A673 (cell line): ENCODE data around the gene MAP2. TPM values are rescaled to one million over a fixed set of nuclear protein-coding genes. Genes with fewer than 3 reads are reported as not detected.

Experiments
- BruUV-seq: library from RNA; stranded (reverse); fragments of 400-500 nt; replicated peaks from 2 replicates; lab custom pipeline; 2021; lab: Mats Ljungman, UMichigan
- CTCF ChIA-PET: fragments of 300-600 bp; sonication (Branson Sonifier 250); formaldehyde crosslinking; loops from one replicate; lab custom pipeline; 2022; ENCODE audit warnings: antibody characterized with exemption; lab: Charles Lee
- POLR2A ChIA-PET: fragments of 300-600 bp; sonication (Branson Sonifier 250); formaldehyde crosslinking; loops from one replicate; lab custom pipeline; 2022; ENCODE audit warnings: antibody characterized with exemption; ENCODE audit not compliant: low non-redundant PET; lab: Charles Lee
- DNase-seq: peaks from one replicate; pipeline ENCODE4 v3.0.0-alpha.2; 2015; ENCODE audit warnings: low spot score
- H3K27ac ChIP-seq: fragments of 200-600 bp; sonication (generic); 2 replicates; pipeline ENCODE4 v1.5.1; 2016; ENCODE audit warnings: mixed run types, low read depth, mild to moderate bottlenecking, mixed read lengths, antibody characterized with exemption, low read length; ENCODE audit not compliant: poor library complexity, severe bottlenecking
- H3K27me3 ChIP-seq: fragments of 200-600 bp; sonication (generic); replicated peaks from 2 replicates; pipeline ENCODE4 v1.6.1; 2017; ENCODE audit warnings: mixed run types, low read depth, mild to moderate bottlenecking, mixed read lengths, antibody characterized with exemption, low read length; ENCODE audit not compliant: insufficient read depth, poor library complexity
- H3K36me3 ChIP-seq: fragments of 200-600 bp; sonication (generic); 2 replicates; pipeline ENCODE4 v1.6.1; 2016; ENCODE audit warnings: mixed run types, mild to moderate bottlenecking, mixed read lengths, antibody characterized with exemption, low read length; ENCODE audit not compliant: insufficient read depth, poor library complexity, severe bottlenecking
- H3K4me1 ChIP-seq: fragments of 200-600 bp; sonication (generic); 2 replicates; pipeline ENCODE4 v1.6.1; 2017; ENCODE audit warnings: mixed run types, mild to moderate bottlenecking, mixed read lengths, antibody characterized with exemption, low read length; ENCODE audit not compliant: insufficient read depth, poor library complexity, severe bottlenecking
- H3K4me3 ChIP-seq: fragments of 200-600 bp; sonication (generic); 2 replicates; pipeline ENCODE4 v1.5.1; 2016; ENCODE audit warnings: low read depth, mixed run types, mild to moderate bottlenecking, mixed read lengths, low read length; ENCODE audit not compliant: poor library complexity, severe bottlenecking
- H3K9me3 ChIP-seq: fragments of 200-600 bp; sonication (generic); 2 replicates; pipeline ENCODE4 v1.6.1; 2016; ENCODE audit warnings: mixed run types, low read depth, mild to moderate bottlenecking, mixed read lengths, antibody characterized with exemption, low read length; ENCODE audit not compliant: poor library complexity, severe bottlenecking
- CTCF ChIP-seq: fragments of 300-800, 200-600 bp; sonication (generic); conservative IDR thresholded peaks from 2 replicates; pipeline ENCODE4 v1.5.1; 2017; ENCODE audit warnings: low read depth, mild to moderate bottlenecking, antibody characterized with exemption, low read length, moderate library complexity, mixed read lengths
- EZH2 ChIP-seq: fragments of 200-600 bp; sonication (generic); IDR thresholded peaks from 2 replicates; pipeline ENCODE4 v1.6.1; 2017; ENCODE audit warnings: borderline replicate concordance, low read depth, mild to moderate bottlenecking, mixed read lengths, antibody characterized with exemption, low read length; ENCODE audit not compliant: poor library complexity, severe bottlenecking
- intact Hi-C: fragments of 100-400 bp; cut with micrococcal nuclease; formaldehyde crosslinking; loops from one replicate; pipeline ENCODE4 v1.10.0; 2022; ENCODE audit not compliant: unreplicated experiment
- total RNA-seq: library from RNA; stranded (reverse); gene quantifications from 2 replicates; pipeline ENCODE4 v1.2.3, GENCODE V29; 2021

MAP2 gene
- total RNA-seq, 1 experiment from 2014 or later: 1.7 TPM

GRCh38 chr2:209629597-209629996, 205.8 kb downstream of the MAP2 start:
- BruUV-seq: no TSS peak
- ChIA-PET POLR2A (no interaction called here), CTCF (no interaction called here)
- no peaks in the 10 kb centered on the region for H3K4me1 ChIP-seq
- H3K9me3 ChIP-seq: no peaks in the 10 kb centered on the region
- H3K27me3 ChIP-seq: no peaks in the 10 kb centered on the region
- H3K36me3 ChIP-seq: no peaks in the 10 kb centered on the region
- no peak for TF ChIP-seq CTCF
- no peak for TF ChIP-seq EZH2
- intact Hi-C loops: no loop called here
- no peak overlapping the region for H3K27ac ChIP-seq
- no peak for DNase-seq
- no peak overlapping the region for H3K4me3 ChIP-seq

GRCh38 chr2:209633911-209634310, 210.1 kb downstream of the MAP2 start:
- Histone ChIP-seq H3K4me1 (no peaks in the 10 kb centered on the region), H3K27me3 (no peaks in the 10 kb centered on the region), H3K36me3 (no peaks in the 10 kb centered on the region), H3K9me3 (no peaks in the 10 kb centered on the region), H3K27ac (no peak overlapping the region), H3K4me3 (no peak overlapping the region)
- intact Hi-C loops: no loop called here
- ChIA-PET CTCF (no interaction called here), POLR2A (no interaction called here)
- no peak for DNase-seq
- BruUV-seq: no TSS peak
- no peak for TF ChIP-seq EZH2
- no peak for TF ChIP-seq CTCF

- ChIA-PET CTCF (no interaction called here), POLR2A (no interaction called here)
- intact Hi-C loops: no loop called here
Measured at GRCh38 chr2:209636076-209636475, 212.2 kb downstream of the MAP2 start.

More at GRCh38 chr2:209636076-209636475, 212.2 kb downstream of the MAP2 start:
- H3K27ac ChIP-seq: no peak overlapping the region
- BruUV-seq: no TSS peak
- TF ChIP-seq EZH2: no peak
- TF ChIP-seq CTCF: no peak
- H3K4me1 ChIP-seq: no peaks in the 10 kb centered on the region
- no peaks in the 10 kb centered on the region for H3K36me3 ChIP-seq
- no peak overlapping the region for H3K4me3 ChIP-seq
- no peaks in the 10 kb centered on the region for H3K27me3 ChIP-seq
- DNase-seq: no peak
- H3K9me3 ChIP-seq: no peaks in the 10 kb centered on the region
